HG03039 (cell line): ENCODE results near the gene ADO.
"Not testable (repeated sequence)": the region's sequence is repeated elsewhere in the genome, so short reads cannot be mapped to it uniquely, and the experiment has no call there.

Experiments used
- ATAC-seq: cut with Tn5 transposase; IDR thresholded peaks from one replicate; pipeline ENCODE4 v1.9.1; 2021; ENCODE audit warnings: mild to moderate bottlenecking, moderate library complexity; ENCODE audit not compliant: unreplicated experiment

The ADO gene

GRCh38 chr10:62804356-62805230 is at the start of gene ADO:
Gene ADO (plus strand): TSS chr10:62804720. CDS start chr10:62805060, 340 bp downstream.
- ATAC-seq, result peak; percentile 85

GRCh38 chr10:62754963-62755362 is 49.6 kb upstream of the ADO start:
- ATAC-seq, result no peak

- no peak for ATAC-seq
These were observed 48.6 kb upstream of the ADO start for GRCh38 chr10:62755662-62756653.

- ATAC-seq, result no peak
These were observed 44.8 kb upstream of the ADO start for GRCh38 chr10:62759599-62760175.

- ATAC-seq, result no peak
These were observed 44.1 kb upstream of the ADO start for GRCh38 chr10:62760401-62760800.

- ATAC-seq, result no peak
These were observed 43.4 kb upstream of the ADO start for GRCh38 chr10:62761115-62761514.

- no peak for ATAC-seq
These were observed 41.4 kb upstream of the ADO start for GRCh38 chr10:62763155-62763554.

GRCh38 chr10:62764011-62764410 is 40.5 kb upstream of the ADO start:
- no peak for ATAC-seq

GRCh38 chr10:62765726-62766125 is 38.8 kb upstream of the ADO start:
- ATAC-seq, result no peak

GRCh38 chr10:62766386-62766785 is 38.1 kb upstream of the ADO start:
- ATAC-seq, result no peak

- ATAC-seq, result peak; percentile 73
These were observed 34.8 kb upstream of the ADO start for GRCh38 chr10:62769574-62770242.

- ATAC-seq, result no peak
These were observed 32.1 kb upstream of the ADO start for GRCh38 chr10:62772186-62772974.

- no peak for ATAC-seq
These were observed 26.4 kb upstream of the ADO start for GRCh38 chr10:62778125-62778524.

GRCh38 chr10:62779487-62780248 is 24.9 kb upstream of the ADO start:
- ATAC-seq, result peak; percentile 78

- ATAC-seq, result not testable (repeated sequence)
These were observed 20.0 kb upstream of the ADO start for GRCh38 chr10:62784537-62784936.

- not testable (repeated sequence) for ATAC-seq
These were observed 16.2 kb upstream of the ADO start for GRCh38 chr10:62788285-62788684.

GRCh38 chr10:62788861-62789467 is 15.6 kb upstream of the ADO start:
- no peak for ATAC-seq

GRCh38 chr10:62790019-62790555 is 14.4 kb upstream of the ADO start:
- no peak for ATAC-seq
